Measurements from ENCODE around the gene ODC1.

DNA sequence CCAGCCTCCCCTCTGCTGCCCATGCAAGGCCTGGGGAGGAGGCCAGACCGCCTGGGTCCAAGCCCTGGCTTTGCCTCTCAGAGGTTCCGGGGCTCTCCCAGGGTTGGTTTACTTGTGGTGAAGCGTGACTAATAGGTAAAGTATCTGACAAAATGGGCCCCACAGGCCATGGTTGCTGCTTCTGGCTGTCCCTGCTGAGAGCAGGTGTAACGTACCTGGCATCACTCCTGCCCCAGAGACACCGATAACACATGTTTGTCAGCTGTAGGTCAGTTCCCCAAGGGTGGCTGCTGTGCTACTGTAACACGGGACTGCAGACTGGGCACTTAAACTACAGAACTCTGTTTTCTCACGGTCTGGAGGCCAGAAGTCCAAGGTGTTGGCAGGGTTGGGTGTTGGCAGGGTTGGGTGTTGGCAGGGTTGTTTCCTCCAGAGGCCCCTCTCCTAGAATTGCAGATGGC lies 34.1 kb downstream of the ODC1 start:
- TF ChIP-seq CTCF (IDR thresholded peaks at IDR 0.05 in 8 of 11, conservative IDR thresholded peaks at IDR 0.05 in 3 of 11) (no peak), POLR2A (IDR thresholded peaks at IDR 0.05) (no peak), POLR2AphosphoS5 (IDR thresholded peaks at IDR 0.05) (no peak)

Measured in spleen (tissue), 7 donors.